22Rv1 (cell line): ENCODE data around the gene IPO9.

ENCODE experiments used
- CTCF ChIP-seq: fragments of 450-650 bp; IDR thresholded peaks from 2 replicates; pipeline ENCODE4 v1.5.1; 2017; ENCODE audit warnings: mild to moderate bottlenecking
- ZFX ChIP-seq: fragments of 450-650 bp; IDR thresholded peaks from 2 replicates; pipeline ENCODE4 v1.6.1; 2017; ENCODE audit warnings: antibody characterized with exemption, borderline replicate concordance

GRCh38 chr1:201925981-201926645, 97.2 kb downstream of the IPO9 start:
- no peak for TF ChIP-seq CTCF
- no peak for TF ChIP-seq ZFX
